Prostate gland (tissue), 2 donors: Measurements from ENCODE around the gene LYRM9. TPM values are rescaled to one million over a fixed set of nuclear protein-coding genes. Genes with fewer than 3 reads are reported as not detected.

Experiments used
- DNase-seq: peaks from one replicate; pipeline ENCODE4 v3.0.0-alpha.2; 2019; ENCODE audit warnings: low spot score
- H3K27ac ChIP-seq, 2 donors: fragments of 200-600 bp; sonication (generic); 2 replicates each; pipeline ENCODE4 v1.5.1; 2017 to 2019
- H3K27me3 ChIP-seq: fragments of 200-600 bp; sonication (generic); replicated peaks from 2 replicates; pipeline ENCODE4 v1.5.1; 2019; ENCODE audit not compliant: insufficient read depth
- H3K36me3 ChIP-seq, 2 donors: fragments of 200-600 bp; sonication (generic); 1 replicate in 1 of 2; 2 replicates in 1 of 2; pipeline versions ENCODE4 v1.5.1 to v1.8.1; 2017 to 2019
- H3K4me1 ChIP-seq: fragments of 200-600 bp; sonication (generic); replicated peaks from 2 replicates; pipeline ENCODE4 v1.5.1; 2019
- H3K4me3 ChIP-seq, 2 donors: fragments of 200-600 bp; sonication (generic); 2 replicates each; pipeline ENCODE4 v1.5.1; 2017 to 2019
- H3K9me3 ChIP-seq: fragments of 200-600 bp; sonication (generic); 2 replicates; pipeline ENCODE4 v1.5.1; 2017
- POLR2A ChIP-seq: fragments of 450-650 bp; IDR thresholded peaks from one replicate; pipeline ENCODE4 v1.6.1; 2016; ENCODE audit warnings: antibody characterized with exemption, mild to moderate bottlenecking
- POLR2AphosphoS5 ChIP-seq: sonication (generic); formaldehyde crosslinking; IDR thresholded peaks from one replicate; pipeline ENCODE4 v1.6.1; 2017; ENCODE audit warnings: antibody characterized with exemption
- WGBS: methylation state at CpG from one replicate; pipeline ENCODE4 v1.1.5; 2018; 5-methylcytosine and 5-hydroxymethylcytosine counted together
- intact Hi-C: fragments of 100-400 bp; cut with DNase I; formaldehyde crosslinking; loops from one replicate; pipeline ENCODE4 v1.14.2; 2022
- total RNA-seq, 2 donors: library from RNA; depleted of rRNA; stranded (reverse); fragments of >200 nt; gene quantifications; one replicate each; pipeline ENCODE4 v1.1.0, GENCODE V29; 2016
- TF ChIP-seq, protein P1 (sequence below), 4 experiments: fragments of 200-600 bp in 2 of 4; fragments of 450-650 bp in 2 of 4; sonication (generic) in 2 of 4; IDR thresholded peaks; 1 replicate in 3 of 4; 2 replicates in 1 of 4; pipeline ENCODE4 v1.5.1; 2016 to 2019; ENCODE audit warnings: antibody characterized with exemption in 4 of 4, mild to moderate bottlenecking in 2 of 4, moderate library complexity in 2 of 4

Gene LYRM9
- total RNA-seq, 2 donors from 2014 or later: 26.1 to 30.9 TPM

DNA sequence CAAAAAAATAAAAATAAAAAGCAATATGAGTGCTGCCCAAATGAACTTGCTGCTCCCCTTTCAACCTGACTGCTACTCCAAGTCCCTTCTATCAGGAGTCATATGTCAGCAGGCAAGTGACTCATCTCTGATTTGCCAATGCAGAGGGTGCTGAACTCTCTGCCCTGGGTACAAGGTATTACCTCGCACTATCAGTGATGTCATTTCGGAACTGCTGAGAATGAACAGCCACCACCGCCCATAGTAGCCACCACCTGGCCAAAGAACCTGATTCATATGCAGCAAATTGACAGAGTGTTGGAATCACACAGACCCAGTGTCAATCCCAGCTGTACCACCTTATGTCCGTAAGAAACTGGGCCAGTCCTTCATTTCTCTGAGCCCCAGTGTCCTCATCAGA, 31.2 kb downstream of the LYRM9 start:
- 92% methylated on average over 4 of the region's 4 CpGs for WGBS
- DNase-seq: no peak
- H3K4me3 ChIP-seq: no peak overlapping the region

DNA sequence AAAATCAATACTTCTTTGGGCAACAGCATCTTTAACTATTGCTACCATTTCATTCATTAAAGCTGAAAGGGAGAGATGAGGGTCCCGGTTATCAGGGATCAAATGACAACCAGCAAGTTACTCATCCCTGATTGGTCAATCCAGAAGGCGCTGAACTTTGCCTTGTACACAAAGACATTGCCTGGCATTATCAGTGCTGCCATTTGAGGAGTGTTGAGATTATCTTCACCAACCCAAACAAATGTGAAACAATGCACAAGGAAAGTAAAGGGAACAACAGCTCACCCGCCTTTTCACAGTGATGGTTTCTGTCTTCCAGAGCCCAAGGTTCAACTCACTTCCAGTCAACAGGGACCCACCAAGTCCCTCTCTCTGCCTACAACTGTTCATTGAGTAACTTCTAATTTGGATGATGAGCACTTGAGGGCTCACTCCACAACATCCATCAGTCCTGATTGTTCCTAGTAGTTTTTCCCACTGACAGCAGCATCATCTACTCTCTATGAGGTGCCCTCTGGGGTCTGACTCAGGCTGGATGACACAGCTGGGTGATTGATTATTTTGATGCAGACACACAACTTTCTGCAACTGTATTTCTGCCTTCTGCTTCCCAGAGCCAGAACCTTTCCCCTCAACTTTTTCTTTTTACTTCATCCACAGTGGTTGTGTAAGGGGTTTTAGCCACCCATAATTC, 32.0 kb downstream of the LYRM9 start:
- no peak overlapping the region for H3K4me3 ChIP-seq
- H3K36me3 ChIP-seq: no peaks in the 10 kb centered on the region
- DNase-seq: no peak
- 84% methylated on average over 3 of the region's 3 CpGs for WGBS
- H3K4me1 ChIP-seq: no peaks in the 10 kb centered on the region
- H3K27ac ChIP-seq: no peak overlapping the region
- H3K27me3 ChIP-seq: no peaks in the 10 kb centered on the region
- no peaks in the 10 kb centered on the region for H3K9me3 ChIP-seq
- TF ChIP-seq POLR2AphosphoS5 (no peak), POLR2A (no peak)
- TF ChIP-seq, protein P1, sequence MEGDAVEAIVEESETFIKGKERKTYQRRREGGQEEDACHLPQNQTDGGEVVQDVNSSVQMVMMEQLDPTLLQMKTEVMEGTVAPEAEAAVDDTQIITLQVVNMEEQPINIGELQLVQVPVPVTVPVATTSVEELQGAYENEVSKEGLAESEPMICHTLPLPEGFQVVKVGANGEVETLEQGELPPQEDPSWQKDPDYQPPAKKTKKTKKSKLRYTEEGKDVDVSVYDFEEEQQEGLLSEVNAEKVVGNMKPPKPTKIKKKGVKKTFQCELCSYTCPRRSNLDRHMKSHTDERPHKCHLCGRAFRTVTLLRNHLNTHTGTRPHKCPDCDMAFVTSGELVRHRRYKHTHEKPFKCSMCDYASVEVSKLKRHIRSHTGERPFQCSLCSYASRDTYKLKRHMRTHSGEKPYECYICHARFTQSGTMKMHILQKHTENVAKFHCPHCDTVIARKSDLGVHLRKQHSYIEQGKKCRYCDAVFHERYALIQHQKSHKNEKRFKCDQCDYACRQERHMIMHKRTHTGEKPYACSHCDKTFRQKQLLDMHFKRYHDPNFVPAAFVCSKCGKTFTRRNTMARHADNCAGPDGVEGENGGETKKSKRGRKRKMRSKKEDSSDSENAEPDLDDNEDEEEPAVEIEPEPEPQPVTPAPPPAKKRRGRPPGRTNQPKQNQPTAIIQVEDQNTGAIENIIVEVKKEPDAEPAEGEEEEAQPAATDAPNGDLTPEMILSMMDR (IDR thresholded peaks at IDR 0.05): no peak
- intact Hi-C loops: no loop called here

More for the DNA sequence above, 31.2 kb downstream of the LYRM9 start:
- Histone ChIP-seq H3K27ac (no peak overlapping the region), H3K9me3 (no peaks in the 10 kb centered on the region), H3K27me3 (no peaks in the 10 kb centered on the region), H3K4me1 (no peaks in the 10 kb centered on the region), H3K36me3 (no peaks in the 10 kb centered on the region)
- intact Hi-C loops: no loop called here
- no peak for TF ChIP-seq POLR2A
- TF ChIP-seq, protein P1 (IDR thresholded peaks at IDR 0.05): no peak
- TF ChIP-seq POLR2AphosphoS5: no peak

DNA sequence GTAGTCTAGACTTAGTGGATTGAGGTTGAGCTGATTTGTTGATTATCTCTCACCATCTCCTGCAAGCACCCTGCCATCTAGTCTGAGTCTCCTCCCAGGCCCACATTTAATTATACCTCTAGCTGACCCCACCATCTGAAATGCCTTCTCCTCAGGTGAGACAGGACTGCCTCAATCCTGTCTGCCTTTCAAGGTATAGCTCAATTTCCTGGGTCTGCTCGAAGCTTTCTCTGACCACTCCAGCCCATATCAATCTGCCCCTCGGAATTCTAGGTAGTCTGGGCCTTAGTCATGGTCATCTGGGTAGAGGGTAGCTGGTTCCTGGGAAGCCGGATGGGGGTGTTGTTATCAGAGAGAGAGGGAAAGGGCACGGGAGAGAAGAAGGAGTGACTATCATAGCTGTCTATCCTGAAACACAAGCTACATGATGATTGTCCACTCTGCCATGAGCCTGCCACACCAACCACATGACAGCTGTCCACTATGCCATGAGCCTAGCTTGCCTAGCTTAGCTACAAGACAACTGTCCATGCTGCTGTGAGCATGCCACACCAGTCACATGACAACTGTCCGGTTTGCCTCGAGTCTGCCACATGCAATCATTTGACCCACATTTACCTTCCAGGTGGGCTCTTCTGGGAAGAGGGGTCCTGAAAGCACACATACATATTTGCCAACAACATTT, 34.4 kb downstream of the LYRM9 start:
- TF ChIP-seq POLR2A: no peak
- TF ChIP-seq, protein P1 (IDR thresholded peaks at IDR 0.05): no peak
- no peak for TF ChIP-seq POLR2AphosphoS5
- intact Hi-C loops: no loop called here
- H3K36me3 ChIP-seq: no peaks in the 10 kb centered on the region
- H3K4me1 ChIP-seq: no peaks in the 10 kb centered on the region
- DNase-seq: no peak
- H3K4me3 ChIP-seq: no peak overlapping the region
- no peaks in the 10 kb centered on the region for H3K9me3 ChIP-seq
- no peak overlapping the region for H3K27ac ChIP-seq
- WGBS: 93% methylated on average over 6 of the region's 6 CpGs
- H3K27me3 ChIP-seq: no peaks in the 10 kb centered on the region

DNA sequence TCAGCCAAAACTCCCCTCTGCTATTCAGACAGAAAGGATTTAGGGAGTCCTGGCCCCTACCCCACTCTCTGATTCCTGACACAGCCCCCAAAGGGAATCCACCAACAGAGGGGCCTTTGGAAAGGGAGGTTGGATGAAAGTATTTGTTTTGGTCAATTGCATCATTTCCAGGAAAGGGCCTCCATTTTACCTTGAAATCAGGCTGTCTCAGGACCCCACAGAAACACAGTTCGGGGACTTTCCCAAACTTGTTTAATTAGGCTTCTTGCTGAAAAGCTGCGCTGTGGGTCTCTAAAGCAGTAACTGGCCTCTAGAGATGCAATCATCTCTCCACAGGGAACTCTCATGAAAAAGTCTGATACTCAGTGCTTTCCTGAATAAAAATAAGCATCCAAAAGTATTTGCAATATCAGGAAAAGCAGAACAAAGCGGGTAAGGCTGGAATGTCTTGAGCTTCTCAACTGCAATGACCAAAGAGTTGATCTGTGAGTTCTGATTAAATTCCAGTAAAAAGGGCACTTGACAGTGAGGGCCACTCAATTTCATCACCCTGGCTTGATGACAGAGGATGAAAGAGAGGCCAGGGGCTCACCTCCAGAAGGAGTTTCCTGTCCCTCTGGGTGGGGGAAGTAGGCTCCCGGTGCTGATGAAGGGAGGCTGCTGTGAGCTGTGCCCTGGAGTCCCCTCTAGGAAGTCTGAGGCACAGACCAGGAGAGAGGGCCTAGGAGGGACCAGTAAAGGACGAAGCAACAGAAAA, 36.3 kb downstream of the LYRM9 start:
- Histone ChIP-seq H3K27me3 (no peaks in the 10 kb centered on the region), H3K4me3 (no peak overlapping the region), H3K36me3 (no peaks in the 10 kb centered on the region), H3K4me1 (no peaks in the 10 kb centered on the region), H3K9me3 (no peaks in the 10 kb centered on the region), H3K27ac (no peak overlapping the region)
- TF ChIP-seq, protein P1 (IDR thresholded peaks at IDR 0.05): no peak
- TF ChIP-seq POLR2A (no peak), POLR2AphosphoS5 (no peak)
- DNase-seq: no peak
- intact Hi-C loops: no loop called here
- WGBS: 74% methylated on average over 5 of the region's 5 CpGs
